Testis (tissue), 3 donors: ENCODE measurements around the gene ZNF136. TPM values are rescaled to one million over a fixed set of nuclear protein-coding genes. Genes with fewer than 3 reads are reported as not detected.
A peak's percentile ranks its signal among the peaks of the same experiment; 100 is the strongest.

Experiments
- DNase-seq: peaks from one replicate; pipeline ENCODE4 v3.0.0-alpha.2; 2019
- H3K27ac ChIP-seq, 2 donors: fragments of 200-600 bp; sonication (generic); one replicate each; pipeline ENCODE4 v1.5.1; 2019
- H3K27me3 ChIP-seq: fragments of 200-600 bp; sonication (generic); one replicate; pipeline ENCODE4 v1.5.1; 2019
- H3K36me3 ChIP-seq: fragments of 200-600 bp; sonication (generic); one replicate; pipeline ENCODE4 v1.5.1; 2017; ENCODE audit warnings: low read depth; ENCODE audit errors: missing control alignments
- H3K4me1 ChIP-seq: fragments of 200-600 bp; sonication (generic); one replicate; pipeline ENCODE4 v1.5.1; 2019
- H3K4me3 ChIP-seq, 2 donors: fragments of 200-600 bp; sonication (generic); one replicate each; pipeline ENCODE4 v1.5.1; 2017 to 2019
- H3K9me3 ChIP-seq: fragments of 200-600 bp; sonication (generic); one replicate; pipeline ENCODE4 v1.5.1; 2017
- POLR2A ChIP-seq: fragments of 450-650 bp; IDR thresholded peaks from one replicate; pipeline ENCODE4 v1.6.1; 2017; ENCODE audit warnings: antibody characterized with exemption, mild to moderate bottlenecking, moderate library complexity
- WGBS, 2 donors: methylation state at CpG; one replicate each; pipeline ENCODE4 v1.1.5; 2018; 5-methylcytosine and 5-hydroxymethylcytosine counted together
- intact Hi-C: fragments of 100-400 bp; cut with DNase I; formaldehyde crosslinking; loops from one replicate; pipeline ENCODE4 v1.15.1; 2023; ENCODE audit warnings: low total_unique reads
- polyA plus RNA-seq: library from polyadenylated mRNA; stranded (reverse); fragments of 350-450 nt; fragmentation: Illumina TruSeq; extraction: RNeasy Lipid Tissue Mini Kit (QIAGEN cat#74804); gene quantifications from one replicate; pipeline ENCODE4 v1.2.3, GENCODE V29; 2014; ENCODE audit warnings: low read depth, low replicate concordance; ENCODE audit not compliant: insufficient read depth
- total RNA-seq, 2 donors: library from RNA; depleted of rRNA; stranded (reverse); fragments of >200 nt; gene quantifications; one replicate each; pipeline ENCODE4 v1.2.3, GENCODE V29; 2016
- TF ChIP-seq, protein P1 (sequence below), 3 experiments: fragments of 450-650 bp in 2 of 3; fragments of 200-600 bp in 1 of 3; sonication (generic) in 1 of 3; IDR thresholded peaks; one replicate each; pipeline ENCODE4 v1.5.1; 2016 to 2019; ENCODE audit warnings: antibody characterized with exemption in 3 of 3, mild to moderate bottlenecking in 2 of 3, moderate library complexity in 1 of 3

ZNF136 gene
- total and polyA plus RNA-seq, 3 donors from 2014 or later = 7.9 to 18.7 (median 14.6) TPM

DNA sequence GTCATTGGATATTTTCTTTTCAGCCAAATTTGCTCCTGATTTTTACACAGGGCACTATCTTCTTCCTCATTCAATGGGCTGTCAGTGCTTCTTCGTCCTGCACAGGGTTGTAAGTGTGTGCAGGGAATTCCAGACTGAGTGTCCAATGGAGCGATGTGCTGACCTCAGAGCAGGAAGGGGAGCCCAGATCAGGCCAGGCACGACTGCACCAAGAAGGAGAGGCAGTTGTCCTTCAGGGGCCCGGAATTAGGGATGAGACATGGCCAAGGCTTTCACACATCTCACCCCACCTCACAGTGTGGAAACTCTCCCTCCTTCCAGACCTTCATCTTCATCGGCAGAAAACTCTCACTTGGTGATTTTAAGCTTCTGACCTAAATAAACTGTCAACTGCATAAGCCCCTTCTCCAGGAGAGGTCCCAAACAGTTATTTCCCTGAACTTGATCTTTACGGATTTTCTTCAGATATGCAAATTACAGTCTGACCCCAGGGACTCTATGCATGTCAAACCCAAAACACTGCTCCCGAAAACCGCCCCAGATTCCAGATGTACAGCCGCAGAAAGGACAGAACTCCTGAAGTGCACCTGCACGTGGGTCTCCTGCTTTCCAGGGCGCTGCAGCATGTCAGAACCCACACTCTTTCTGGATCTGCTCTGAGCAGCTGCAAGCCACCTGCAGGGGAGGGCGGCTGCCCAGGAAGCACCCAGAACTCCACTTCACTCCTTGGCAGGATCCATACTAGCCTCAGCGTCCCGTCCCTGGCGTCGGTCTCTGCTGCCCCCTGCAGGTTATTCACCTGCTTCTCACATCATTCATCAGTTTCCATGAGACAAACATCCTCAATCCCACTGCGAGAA lies 22.1 kb upstream of the ZNF136 start:
- Histone ChIP-seq H3K9me3 (no peaks in the 10 kb centered on the region), H3K27me3 (no peaks in the 10 kb centered on the region), H3K36me3 (no peaks in the 10 kb centered on the region), H3K4me3 (peak overlapping the region; percentile 79 to 95), H3K27ac (peak overlapping the region; percentile 63 to 87), H3K4me1 (peaks cover 13% of the 10 kb centered on the region)
- DNase-seq = peak; percentile 90
- no peak for TF ChIP-seq POLR2A
- TF ChIP-seq, protein P1, sequence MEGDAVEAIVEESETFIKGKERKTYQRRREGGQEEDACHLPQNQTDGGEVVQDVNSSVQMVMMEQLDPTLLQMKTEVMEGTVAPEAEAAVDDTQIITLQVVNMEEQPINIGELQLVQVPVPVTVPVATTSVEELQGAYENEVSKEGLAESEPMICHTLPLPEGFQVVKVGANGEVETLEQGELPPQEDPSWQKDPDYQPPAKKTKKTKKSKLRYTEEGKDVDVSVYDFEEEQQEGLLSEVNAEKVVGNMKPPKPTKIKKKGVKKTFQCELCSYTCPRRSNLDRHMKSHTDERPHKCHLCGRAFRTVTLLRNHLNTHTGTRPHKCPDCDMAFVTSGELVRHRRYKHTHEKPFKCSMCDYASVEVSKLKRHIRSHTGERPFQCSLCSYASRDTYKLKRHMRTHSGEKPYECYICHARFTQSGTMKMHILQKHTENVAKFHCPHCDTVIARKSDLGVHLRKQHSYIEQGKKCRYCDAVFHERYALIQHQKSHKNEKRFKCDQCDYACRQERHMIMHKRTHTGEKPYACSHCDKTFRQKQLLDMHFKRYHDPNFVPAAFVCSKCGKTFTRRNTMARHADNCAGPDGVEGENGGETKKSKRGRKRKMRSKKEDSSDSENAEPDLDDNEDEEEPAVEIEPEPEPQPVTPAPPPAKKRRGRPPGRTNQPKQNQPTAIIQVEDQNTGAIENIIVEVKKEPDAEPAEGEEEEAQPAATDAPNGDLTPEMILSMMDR (IDR thresholded peaks at IDR 0.05) = peak; percentile 86 to 90 (median 87)
- intact Hi-C loops = no loop called here
- WGBS, 2 donors = 5 to 11% methylated on average over 16 to 17 of the region's 17 CpGs

DNA sequence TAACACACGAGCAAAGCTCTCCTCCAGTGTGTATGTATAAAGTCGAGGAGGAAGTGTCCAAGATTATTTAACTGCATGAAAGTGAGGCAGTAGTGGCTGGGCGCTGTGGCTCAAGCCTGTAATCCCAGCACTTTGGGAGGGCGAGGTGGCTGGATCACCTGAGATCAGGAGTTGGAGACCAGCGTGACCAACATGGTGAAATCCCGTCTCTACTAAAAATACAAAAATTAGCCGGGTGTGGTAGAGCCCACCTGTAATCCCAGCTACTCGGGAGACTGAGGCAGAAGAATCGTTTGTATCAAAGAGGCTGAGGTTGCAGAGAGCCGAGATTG lies 21.5 kb upstream of the ZNF136 start:
- TF ChIP-seq POLR2A = no peak
- TF ChIP-seq, protein P1 (IDR thresholded peaks at IDR 0.05) = no peak
- Histone ChIP-seq H3K9me3 (no peaks in the 10 kb centered on the region), H3K4me3 (no peak overlapping the region), H3K4me1 (peaks cover 13% of the 10 kb centered on the region), H3K36me3 (no peaks in the 10 kb centered on the region), H3K27me3 (no peaks in the 10 kb centered on the region), H3K27ac (no peak overlapping the region)
- WGBS, 2 donors = 41 to 52% methylated on average over 10 of the region's 10 CpGs
- no peak for DNase-seq
- intact Hi-C loops = no loop called here

DNA sequence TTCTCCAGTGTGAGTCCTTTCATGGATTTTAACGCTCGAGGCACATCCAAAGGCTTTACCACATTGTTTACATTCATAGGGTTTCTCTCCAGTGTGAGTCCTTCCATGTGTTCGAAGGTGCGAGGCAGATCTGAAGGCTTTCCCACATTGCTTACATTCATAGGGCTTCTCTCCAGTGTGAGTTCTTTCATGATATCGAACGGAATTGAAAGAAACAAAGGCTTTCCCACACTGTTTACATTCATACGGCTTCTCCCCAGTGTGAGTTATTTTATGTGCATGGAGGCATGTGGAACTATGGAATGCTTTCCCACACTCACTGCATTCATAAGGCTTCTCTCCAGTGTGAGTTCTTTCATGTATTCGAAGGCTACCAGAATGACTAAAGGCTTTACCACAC lies 17.5 kb upstream of the ZNF136 start:
- intact Hi-C loops = no loop called here
- WGBS, 2 donors = 97 to 99% methylated on average over 8 of the region's 8 CpGs
- TF ChIP-seq POLR2A = no peak
- TF ChIP-seq, protein P1 (IDR thresholded peaks at IDR 0.05) = no peak

DNA sequence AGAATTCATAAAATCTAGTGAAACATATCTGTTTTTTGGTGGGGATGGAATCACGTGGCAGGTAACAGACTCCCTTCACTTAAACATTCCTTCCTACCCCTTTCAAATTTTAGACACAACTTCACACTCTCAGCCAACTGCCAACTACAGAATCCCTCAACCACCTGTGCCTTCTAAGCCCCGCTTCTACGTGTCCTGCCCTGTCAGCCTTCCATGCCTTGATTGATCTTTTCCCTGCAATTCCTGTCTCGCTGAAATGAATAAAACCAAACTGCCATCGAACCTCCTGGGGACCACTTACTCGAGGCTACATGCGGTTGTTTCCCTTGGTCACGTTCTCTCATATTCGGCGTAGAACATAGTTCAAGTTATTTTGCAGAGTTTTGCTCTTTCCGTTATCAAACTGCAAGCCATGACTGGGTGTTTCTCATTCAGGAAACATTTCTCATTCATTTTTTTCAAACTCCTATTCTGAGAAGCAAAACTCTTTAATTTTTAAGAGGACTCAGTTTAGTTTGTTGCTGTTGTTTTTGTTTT lies 7.5 kb upstream of the ZNF136 start:
- peaks cover 11% of the 10 kb centered on the region for H3K4me1 ChIP-seq
- no peak for DNase-seq
- intact Hi-C loops = no loop called here
- WGBS, 2 donors = 16% methylated on average over 11 of the region's 11 CpGs
- no peaks in the 10 kb centered on the region for H3K27me3 ChIP-seq
- peak overlapping the region; percentile 78 to 79 for H3K4me3 ChIP-seq
- TF ChIP-seq POLR2A = no peak
- TF ChIP-seq, protein P1 (IDR thresholded peaks at IDR 0.05) = no peak
- no peaks in the 10 kb centered on the region for H3K9me3 ChIP-seq
- peak overlapping the region; percentile 53 to 77 for H3K27ac ChIP-seq
- H3K36me3 ChIP-seq = no peaks in the 10 kb centered on the region

More for the DNA sequence above, 17.5 kb upstream of the ZNF136 start:
- DNase-seq = no peak
- no peak overlapping the region for H3K4me3 ChIP-seq
- H3K27me3 ChIP-seq = no peaks in the 10 kb centered on the region
- no peaks in the 10 kb centered on the region for H3K9me3 ChIP-seq
- H3K27ac ChIP-seq = no peak overlapping the region
- no peaks in the 10 kb centered on the region for H3K36me3 ChIP-seq
- peaks cover 10% of the 10 kb centered on the region for H3K4me1 ChIP-seq
